ENCODE measurements around the gene MED26.
A peak's percentile ranks its signal among the peaks of the same experiment; 100 is the strongest.

MED26 gene

DNA sequence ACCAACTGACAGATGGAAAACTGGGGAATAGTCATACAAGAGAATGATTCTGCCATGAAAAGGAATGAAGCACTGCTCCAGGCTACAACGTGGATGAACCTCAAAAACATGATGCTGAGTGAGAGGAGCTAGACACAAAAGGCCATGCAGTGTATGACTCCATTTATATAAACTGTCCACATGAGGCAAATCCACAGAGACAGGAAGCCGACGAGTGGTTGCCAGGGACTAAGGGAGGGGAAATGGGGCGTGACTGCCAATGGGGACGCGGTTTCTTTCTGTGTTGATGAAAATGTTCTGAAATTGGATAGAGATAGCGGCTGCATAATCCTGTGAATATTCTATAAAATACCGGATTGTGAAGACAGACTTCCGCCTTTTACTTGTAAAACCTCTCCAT, 21.7 kb upstream of the MED26 start:
- no peak for DNase-seq

DNA sequence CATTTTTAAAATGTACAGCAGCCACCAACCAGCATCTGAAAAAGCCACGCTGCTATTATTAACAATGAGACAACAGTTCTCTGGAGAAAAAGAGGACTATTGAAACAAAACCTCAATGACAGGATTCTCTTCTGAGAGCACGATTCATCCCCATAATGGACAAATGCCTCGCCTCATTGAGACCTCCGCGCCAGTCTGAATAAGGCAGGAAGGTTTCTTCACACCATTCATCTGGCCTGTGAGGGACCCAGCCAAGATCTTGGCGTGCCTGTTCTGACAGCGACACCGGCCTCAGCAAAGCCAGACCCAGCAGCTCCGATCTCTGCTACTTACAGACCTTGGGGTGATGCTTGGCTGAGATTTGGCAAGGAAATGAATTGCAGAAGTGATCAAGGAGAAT, 17.1 kb upstream of the MED26 start:
- DNase-seq = no peak

DNA sequence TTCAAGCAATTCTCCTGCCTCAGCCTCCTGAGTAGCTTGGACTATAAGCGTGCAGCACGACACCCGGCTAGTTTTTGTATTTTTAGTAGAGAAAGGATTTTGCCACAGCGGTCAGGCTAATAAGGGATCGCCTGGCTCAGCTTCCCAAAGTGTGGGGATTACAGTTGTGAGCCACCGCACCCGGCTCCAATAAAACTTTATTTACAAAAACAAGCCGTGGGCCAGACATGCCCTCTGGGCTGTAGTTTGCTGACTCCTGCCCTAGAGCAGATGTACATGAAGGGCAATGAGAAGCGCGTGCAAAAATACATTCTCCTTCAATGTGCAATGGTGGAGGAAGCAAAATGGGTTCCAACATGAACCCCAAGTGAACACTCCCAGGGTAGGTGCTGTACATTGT, 13.7 kb upstream of the MED26 start:
- no peak for DNase-seq

DNA sequence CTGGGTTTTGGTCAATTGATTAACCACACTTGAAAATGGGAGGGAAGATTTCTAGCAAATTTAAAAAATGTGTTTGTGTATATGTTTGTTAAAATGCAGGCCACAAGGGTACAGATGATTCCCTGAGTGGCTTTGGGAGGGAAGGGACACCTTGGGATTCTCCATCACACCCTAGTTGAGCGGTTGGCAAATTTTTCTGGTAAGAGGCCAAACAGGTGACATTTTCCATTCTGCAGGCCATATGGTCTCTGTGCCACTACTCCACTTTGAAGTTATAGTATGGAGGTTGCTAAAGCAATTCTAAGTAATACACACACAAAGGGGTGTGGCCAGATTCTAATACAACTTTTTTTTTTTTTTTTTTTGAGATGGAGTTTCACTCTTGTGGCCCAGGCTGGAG, 12.9 kb upstream of the MED26 start:
- no peak for DNase-seq

DNA sequence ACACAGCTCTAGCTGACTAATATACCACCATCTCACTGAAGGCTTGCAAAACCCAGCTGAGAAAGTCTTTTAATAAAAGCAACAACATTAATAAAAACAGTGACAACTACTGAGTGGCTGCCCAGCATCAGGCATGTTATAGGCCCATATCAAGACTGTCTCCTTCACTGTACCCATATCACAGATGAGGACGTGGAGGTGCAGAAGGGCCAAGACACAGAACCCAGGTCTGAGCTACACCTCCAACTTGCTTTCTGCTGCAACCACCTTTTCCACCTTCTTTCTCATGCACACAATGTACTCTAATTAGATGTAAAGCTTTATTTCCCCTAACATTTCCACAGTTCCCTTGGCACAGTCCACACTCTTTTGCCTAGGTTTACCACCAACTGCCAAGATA, 10.7 kb upstream of the MED26 start:
- no peak for DNase-seq

DNA sequence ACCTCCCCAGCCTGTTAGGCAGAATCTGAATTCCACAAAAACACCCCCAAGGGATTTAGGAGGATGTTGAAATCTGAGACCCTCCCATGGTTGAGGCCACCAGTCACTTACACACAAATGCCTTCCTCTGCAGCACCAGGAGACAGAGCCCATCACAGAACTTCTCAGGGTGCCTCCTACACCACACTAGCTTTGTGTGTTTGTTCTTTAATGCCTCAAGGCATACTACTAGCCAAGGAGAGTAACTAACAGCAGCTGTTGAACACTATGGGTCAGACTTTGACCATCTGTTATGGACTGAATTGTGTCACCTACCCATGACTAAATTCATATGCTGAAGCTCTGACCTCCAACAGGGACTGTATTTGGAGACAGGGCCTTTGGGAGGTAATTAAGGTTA, 9.5 kb upstream of the MED26 start:
- DNase-seq = no peak

DNA sequence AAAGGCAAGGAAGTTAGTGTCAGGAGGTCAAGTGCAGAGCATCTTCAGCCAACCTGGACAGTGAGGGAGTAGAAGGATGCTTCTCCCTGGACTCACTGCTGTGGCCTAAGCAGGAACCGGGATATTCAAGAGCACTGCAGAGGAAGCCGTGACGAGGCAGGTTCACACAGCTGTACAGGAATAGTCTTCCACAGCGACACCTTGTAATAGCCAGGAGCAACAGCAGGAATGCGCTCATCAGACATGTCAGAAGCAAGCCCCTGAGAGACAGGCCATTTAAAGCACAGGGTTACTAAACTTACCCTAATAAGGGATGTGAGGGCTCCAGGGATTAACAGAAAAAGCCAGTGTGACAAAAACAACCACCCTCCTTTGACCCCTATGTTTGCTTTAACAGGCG, 3.5 kb upstream of the MED26 start:
- no peak for DNase-seq

DNA sequence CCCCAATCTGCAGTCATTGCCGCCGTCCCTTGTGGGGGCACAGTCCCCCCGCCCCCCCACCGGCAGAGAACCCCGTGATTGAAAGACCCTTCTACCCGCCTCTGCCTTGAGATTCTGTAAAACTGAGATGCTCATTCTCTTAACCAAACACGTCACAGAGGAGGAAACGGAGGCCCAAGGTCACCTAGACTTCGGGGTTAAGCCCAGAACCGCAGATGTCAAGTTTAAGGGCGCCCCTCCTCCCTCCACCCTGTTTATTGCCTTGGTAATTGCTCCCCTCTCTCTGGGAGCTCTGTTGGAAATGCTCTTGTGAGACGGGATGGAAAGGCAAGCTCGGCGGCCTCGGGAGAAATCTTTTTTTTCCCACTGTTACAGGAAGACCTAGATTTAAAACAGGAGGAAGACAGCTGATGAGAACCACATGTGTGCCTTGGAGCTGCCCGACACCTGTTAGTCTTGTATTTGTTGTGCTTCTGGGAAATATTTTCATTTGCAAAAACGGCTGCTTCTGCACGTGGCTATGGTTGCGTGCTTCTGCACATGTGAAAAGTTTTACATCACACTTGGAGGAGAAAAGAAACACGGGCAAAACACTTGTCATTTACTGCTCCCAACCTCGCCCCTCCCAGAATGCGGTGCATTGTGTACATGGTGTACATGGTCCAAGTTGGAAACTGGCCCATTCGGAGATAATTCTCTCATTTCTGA, 1.1 kb upstream of the MED26 start:
- DNase-seq = peak; percentile 80

DNA sequence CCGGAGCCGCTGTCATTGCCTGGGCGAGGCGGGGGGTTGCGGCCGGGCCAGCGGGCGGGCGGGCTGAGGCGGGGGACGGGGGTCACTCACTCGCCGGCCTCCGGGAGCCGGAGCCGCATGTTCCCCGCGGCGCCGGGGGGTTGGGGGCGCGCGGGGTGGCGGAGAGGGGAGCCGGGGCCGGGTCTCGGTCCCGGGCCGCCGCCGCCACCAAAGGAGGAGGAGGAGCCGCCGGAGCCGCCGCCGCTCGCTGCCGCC, 149 bp downstream of the MED26 start:
- DNase-seq = no peak

DNA sequence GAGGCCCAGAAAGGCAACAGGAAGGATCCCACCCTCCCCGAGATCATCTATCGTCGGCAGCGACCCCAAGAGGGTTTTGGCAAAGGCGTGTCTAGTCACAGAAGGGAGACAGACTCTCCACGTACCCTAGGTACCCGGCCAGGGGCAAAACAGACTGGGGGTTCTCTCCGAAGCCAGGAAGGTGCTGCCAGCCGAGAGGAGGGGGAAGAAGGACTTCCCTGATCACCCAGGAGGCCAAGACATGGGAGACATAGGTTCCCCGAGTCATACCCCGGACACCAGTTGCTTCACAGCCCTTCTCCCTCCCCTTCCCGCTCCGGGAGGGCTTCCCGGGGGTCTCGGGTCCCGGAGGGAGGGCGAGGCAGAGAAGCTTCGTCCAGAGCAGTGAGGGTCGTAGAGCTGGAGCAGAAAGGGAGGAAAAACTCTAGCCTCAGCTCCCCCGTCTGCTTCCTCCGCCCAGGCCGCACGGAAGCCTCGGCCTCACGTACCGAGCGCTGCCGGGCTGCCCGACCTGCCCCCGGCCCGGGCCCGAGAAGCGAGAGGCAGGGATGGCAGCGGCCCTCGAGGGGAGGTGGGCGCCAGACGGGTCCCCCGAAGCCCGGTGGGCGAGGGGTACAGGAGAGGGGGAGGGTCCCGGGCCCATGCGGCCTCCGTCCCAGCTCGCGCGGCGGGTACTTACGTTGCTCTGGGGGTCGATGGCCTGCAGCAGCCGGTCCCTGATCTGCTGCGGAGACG, 644 bp downstream of the MED26 start:
- DNase-seq = no peak

DNA sequence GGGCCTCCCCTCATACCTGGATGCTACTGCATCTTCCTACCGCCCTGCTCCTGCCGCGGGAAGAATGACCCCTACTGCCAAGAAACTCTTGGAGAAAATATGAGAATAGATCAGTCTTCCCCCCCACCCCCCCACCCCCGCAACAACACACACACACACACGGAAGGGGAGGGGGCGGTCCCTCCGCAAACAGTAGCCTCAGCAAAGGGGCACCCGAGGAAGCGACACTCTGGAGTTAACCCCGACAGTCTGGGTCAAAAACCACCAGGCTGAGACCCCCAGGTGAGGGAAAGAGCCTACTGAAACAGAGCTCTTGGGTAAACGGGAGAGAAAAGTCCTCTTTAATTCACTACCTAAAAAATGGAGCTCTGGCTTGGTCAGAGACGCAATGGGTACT, 1.2 kb downstream of the MED26 start:
- no peak for DNase-seq

DNA sequence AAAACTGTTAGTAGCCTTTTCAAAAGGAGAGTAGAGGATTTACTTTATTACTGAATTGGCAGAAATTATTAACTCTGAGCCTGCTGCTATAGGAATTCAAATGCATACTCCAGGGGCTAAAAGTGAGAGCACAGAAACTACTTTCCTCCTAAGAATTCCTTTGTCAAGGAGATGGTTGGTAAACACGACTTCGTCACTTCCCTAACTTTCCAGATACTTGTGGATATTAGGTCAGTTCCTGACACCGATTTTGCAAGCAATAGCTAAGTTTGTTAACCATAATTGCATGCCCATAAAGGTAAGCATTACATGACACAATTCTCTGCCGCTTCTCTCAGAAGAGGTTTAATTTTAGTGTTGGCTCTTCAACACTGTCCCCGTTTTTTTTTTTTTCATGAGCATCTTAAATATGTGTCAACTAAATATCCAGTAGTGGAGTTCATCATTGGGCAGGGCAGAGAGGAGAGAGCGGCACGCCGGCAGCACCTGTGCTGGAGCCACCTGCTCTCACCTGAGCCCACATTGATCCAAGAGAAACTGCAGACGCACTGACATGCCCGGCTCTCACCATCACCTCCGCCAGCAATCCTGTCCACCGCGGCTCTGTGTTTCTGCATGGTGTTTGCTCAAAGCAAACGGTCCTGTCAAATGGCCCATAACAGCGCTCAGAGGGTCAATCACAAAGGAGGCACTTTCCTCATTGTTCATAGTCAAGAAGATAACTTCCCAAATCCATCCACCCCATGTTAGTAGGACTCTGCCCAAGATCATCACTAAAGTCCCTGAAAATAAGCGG, 2.6 kb downstream of the MED26 start:
- DNase-seq = no peak

DNA sequence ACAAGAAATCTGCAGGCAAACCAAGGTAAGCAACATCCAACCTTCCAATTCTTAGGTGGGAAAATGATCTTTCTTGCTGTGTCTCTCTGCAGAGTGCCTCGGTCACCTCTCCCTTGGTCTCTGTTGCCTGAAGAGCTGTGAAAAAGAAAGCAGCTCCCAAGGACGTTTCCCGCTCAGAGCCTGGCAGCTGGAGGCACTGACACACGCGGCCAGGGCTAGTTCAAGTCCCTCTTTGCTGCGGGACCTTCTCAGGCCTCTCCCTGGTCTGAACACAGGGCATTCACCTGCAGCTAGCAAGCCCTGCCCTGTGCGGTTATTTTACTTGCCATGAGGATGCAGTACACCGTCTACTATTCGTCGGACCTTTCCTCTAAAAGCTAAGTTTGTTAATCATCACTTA, 3.8 kb downstream of the MED26 start:
- DNase-seq = no peak

DNA sequence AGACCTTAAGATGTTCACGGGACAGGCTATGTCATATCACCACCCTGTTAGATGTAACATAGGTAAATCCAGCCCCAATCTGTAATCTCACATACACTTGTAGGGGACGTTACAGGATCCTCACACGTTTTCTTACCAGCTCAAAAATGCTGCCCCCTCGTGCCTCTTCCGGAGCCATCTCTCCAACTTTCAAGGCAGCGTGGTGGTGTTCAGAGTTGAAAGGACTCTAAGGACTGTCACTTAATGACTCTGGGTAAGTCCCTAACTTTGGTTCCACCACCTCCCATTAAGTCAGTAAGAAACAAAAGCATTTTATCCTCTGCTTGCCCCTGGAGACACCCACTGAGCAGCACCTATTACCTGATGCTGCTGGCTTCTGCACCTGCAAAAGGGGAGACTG, 4.4 kb downstream of the MED26 start:
- DNase-seq = no peak

DNA sequence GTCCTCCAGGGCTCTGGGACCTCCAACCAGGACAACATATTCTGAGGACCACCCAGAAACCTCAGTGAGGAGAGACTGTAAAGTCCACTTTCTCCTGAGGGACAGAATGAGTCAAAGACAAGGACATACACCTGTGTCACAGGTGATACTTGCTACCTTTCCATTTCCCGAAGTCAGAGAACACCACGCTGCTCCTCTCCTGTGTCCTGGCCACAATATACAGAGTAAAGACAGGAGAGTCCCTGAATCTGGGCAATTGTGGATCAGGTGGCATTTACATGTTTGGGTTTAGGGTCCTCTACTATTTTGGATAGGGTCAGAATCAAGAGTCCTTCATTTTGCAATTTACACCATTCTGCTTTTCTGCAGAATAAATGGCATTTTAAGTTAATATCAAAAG, 4.9 kb downstream of the MED26 start:
- no peak for DNase-seq

DNA sequence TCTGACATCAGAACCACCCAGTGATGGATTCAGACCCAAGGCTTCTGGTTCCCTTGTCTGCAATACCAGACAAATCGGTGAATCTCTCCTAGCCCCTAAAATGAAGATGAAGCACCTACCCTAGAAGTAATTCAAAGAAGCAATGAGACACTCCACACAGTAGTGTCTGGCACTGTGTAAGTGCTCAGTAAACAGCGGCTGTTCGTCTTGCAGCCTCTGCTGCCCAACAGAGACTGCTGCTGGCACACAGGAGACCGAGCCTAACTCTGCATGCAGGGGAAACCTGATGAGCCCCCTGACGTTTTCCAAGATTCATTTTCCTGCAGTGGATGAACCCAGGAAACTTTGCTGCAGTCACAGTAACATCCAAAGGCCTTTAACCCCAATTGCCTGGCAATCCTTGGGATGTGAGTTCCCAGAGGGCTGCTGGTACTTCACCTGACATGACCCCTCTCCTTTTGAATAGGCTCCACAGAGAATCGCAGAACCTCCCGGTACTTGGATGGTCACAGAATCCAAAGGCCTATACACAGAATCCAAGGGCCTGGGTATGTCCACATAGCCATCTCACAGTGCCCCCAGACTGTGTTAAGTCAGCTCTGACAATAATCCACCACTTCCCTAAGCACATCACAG, 6.7 kb downstream of the MED26 start:
- no peak for DNase-seq

DNA sequence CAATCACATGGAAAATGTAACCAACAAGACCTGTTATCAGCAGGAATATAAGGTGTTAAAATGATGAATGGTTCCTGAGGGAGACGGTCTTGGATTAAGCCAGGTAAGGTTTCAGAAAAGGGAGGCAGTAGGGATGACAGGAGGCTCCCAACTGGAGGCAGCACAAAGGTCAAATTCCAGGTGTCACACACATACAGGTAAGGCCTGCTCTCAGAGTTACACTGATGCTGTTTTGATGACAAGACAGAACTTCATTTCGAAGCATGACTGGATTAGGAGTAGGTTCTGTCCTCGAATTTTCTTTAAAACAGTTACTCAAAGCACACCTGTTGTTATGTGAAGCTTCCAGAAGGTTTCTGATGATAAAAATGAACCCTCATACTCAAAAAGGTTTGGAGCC, 7.4 kb downstream of the MED26 start:
- peak; percentile 5 for DNase-seq

DNA sequence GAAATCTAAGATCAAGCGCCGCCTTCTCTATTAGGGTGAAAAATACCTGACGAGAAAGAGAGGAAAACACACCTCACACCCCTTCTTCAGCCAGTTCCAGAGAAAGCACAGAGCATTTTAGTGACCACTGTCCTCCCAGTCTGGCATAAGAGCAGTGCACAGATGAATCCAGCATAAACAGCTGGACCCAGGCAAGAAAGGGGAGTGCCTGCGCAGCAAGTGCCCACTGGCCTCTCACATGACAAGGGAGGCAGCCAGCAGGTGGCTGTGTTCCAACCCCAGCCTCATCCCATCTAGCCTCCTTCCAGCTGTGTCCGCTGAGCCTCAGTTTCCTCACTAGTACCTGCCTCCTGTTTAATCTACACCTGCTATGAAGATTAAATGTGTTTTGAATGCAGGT, 8.0 kb downstream of the MED26 start:
- no peak for DNase-seq

DNA sequence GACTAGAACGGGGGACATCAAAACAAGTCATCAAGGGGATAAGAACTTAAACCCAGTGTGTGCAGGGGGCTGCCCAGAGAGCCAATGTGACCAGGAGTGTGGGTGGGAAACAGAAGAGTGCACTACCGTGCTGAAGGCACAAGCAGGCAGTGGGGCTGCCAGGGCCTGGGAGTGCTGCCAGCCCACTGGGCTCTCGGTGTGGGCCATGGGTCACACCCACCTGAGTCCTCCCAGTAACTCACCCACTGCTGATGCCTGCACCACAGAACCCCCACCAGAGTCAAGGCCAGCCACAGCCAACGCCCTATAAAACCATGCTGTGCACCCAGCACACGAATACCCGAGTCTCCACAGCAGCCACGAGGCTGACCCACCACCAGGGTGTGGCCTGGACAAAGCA, 8.5 kb downstream of the MED26 start:
- no peak for DNase-seq

DNA sequence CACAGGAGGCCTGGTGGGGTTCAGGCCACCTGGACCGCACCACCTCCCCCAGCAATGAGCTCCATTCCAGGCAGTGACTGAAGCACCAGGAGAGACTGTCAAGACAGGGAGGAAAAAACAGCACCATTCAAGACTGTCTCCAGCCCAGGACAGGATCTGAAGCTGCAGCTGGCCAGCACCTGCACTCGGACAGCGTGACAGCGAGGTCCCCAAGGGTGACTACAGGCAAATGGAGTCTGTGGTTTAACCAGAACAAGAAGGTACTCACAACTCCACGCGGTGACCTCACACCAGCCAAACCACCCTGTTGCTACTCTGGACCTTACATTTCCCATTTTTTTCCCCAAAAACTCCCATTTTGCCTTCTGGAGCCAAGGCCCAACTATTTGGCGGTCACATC, 9.8 kb downstream of the MED26 start:
- no peak for DNase-seq

DNA sequence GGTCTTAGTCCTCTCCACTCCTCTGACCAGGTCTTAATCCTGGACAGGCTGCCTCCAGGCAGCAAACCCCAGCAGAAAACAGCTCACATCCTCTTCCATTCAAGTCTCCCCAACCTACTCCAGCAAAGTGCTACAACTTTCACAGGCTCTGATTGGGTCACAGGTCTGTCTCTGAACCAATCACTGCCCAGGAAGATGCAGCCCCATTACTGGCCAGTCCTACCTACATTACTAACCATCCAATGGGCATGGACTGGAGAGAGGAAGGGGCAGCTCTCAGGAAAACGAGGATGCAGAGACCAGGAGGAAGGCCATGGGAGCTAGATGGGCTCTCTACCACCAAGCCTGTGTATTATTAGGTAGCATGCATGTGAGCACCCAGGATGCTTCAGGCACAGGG, 12.2 kb downstream of the MED26 start:
- no peak for DNase-seq

DNA sequence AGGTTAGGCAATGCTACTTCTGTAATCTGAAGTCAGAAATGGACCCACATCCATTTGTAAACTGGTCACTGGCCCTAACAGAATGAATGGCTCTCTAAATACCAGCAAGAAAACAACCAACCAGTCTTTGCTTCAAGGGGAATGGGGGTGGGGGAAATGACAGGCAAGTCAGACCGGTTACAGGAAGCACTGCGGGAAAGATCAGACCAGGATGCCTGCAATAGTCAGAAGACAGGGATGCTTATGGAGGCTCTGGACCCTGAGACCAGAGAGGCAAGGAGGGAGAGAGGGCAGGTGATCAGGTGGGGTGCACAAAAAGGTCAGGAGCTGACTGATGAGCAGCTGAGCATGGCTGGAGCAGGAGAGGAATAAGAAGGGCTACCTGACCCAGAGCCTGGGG, 13.1 kb downstream of the MED26 start:
- DNase-seq = no peak

DNA sequence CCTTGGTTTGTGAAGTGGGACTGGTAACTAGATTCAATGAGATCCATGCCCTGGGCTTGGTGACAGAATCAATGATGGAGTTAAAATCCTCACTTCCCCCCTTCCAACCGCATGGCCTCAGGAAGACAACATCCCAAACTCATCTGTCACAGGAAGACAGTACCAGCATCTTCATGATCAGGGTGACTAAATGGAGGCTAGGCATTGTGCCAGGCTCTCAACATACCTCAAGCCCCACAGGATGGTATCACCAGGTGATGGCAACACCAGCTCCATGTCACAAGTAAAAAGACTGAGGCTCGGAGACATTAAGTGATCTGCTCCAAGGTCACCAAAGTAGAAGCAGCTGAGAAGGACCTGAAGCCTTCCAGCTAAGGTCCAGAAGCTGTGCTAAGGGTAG, 14.2 kb downstream of the MED26 start:
- DNase-seq = no peak

DNA sequence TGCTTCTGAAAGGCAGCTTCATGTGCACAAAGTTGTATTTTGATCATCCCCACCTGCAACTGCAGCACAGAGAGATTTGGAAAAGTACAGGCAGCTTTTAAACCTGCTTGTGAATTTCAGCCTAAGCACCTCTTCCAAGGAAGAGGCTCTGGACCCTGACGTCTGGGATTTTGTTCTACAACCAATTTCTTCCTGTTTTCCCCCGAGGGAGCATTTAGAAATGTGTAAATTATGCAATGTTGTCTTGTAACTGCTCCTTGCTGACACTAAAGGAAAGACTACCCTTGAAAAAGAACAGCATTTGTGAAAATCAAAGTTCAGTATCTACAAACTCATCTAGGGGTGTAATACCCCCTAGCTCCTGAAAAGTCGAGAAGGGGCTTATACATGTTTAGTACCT, 15.4 kb downstream of the MED26 start:
- DNase-seq = no peak
